GM20000 (cell line): Measurements from ENCODE around the gene TBC1D8.

Experiments used
- DNase-seq: peaks from one replicate; pipeline ENCODE4 v3.0.0; 2012; ENCODE audit warnings: low spot score
- TF ChIP-seq, protein P1 (sequence below): IDR thresholded peaks from 2 replicates; pipeline ENCODE4 v1.5.1; 2012; ENCODE audit warnings: mild to moderate bottlenecking, control low read depth; ENCODE audit errors: extremely low read depth, missing control alignments

Gene TBC1D8

DNA sequence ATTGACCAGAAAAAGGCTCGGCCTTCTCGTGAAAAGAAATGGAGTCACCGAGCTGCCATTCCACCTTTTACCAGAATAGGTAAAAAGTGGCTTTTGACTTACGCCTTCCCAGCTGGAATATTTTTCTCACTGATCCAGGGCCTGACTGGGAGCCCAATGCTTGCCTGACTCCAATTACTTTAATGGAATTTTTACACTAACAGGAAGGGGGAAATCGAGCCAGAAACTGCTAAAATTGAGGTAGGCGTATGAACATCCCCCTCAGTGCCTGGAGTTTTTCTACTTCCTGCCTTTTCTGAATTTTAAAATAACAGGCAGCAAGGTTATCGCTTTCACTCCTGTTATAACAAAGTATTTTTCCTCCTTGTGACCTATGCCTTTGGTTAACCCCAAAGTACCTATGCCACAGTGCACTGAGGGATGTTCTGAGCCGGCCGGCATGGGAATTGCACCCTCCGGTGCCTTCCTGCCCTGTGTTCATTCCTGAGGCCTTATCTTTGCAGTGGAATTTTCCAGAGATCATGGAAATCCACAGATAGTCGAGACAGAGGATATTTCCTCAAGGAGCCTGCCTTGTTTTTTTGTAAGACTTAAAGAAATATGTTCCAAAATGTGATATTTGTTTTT, 167.4 kb downstream of the TBC1D8 start:
- TF ChIP-seq, protein P1, sequence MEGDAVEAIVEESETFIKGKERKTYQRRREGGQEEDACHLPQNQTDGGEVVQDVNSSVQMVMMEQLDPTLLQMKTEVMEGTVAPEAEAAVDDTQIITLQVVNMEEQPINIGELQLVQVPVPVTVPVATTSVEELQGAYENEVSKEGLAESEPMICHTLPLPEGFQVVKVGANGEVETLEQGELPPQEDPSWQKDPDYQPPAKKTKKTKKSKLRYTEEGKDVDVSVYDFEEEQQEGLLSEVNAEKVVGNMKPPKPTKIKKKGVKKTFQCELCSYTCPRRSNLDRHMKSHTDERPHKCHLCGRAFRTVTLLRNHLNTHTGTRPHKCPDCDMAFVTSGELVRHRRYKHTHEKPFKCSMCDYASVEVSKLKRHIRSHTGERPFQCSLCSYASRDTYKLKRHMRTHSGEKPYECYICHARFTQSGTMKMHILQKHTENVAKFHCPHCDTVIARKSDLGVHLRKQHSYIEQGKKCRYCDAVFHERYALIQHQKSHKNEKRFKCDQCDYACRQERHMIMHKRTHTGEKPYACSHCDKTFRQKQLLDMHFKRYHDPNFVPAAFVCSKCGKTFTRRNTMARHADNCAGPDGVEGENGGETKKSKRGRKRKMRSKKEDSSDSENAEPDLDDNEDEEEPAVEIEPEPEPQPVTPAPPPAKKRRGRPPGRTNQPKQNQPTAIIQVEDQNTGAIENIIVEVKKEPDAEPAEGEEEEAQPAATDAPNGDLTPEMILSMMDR = no peak
- no peak for DNase-seq

DNA sequence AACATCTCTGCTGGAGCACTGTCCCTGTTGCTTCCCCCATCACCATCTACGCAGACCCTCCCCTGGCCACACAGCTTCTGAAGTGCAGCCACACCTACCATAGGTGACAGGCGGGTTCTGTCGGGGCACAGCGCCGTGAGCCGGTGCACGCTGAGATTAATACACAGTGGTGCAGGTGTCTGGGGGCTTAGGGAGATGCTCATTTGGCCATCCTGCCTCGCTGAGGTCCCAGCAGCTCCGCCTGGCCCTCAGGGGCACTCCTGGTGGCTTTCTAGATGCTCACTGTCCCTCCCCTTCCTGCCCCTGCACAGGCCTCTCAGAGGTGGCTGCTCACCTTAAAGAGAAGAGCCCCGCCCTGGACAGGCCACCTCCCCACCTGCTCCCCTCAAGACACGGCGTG, 168.0 kb downstream of the TBC1D8 start:
- TF ChIP-seq, protein P1 = no peak
- DNase-seq = no peak

DNA sequence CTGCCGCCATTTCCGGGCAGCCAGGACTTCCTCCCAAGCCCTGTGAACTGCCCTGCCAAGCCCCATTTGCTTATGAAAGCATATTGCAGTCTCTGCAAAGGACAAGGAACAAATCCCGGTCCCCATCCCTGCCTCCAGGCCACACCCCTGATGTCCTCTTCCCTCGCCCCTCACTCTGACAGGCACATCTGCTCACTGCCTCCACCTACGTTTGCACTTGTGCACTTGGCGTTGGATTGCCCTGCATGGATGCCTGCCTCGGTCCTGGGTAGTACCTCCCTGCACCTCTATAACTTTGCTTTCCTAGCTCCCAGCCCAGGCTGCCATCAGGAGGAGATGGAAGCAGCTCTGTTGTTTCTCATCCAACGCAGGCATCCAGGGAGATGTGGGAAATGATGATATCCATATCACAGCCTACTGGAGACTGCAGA, 168.7 kb downstream of the TBC1D8 start:
- TF ChIP-seq, protein P1 = no peak
- DNase-seq = no peak

DNA sequence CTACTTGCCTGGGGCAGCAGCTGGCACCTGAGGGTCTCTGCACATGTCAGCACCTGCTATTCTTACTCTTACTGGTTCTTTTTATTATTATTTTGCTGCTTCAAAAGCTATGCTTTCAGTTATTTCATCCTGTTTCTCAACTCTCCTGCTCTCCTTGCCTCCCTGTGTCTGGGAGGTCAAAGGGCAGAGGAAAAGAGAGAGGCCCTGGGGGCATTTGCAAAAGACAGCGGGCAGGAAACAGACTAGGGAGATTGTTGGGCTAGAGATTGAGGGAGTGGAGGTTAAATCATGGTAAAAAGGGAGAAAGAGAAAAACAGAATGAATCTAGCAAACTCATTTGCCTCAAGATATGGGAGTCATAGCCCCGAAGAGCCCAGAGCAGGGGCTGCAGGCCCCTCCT, 170.2 kb downstream of the TBC1D8 start:
- TF ChIP-seq, protein P1 = no peak
- no peak for DNase-seq

DNA sequence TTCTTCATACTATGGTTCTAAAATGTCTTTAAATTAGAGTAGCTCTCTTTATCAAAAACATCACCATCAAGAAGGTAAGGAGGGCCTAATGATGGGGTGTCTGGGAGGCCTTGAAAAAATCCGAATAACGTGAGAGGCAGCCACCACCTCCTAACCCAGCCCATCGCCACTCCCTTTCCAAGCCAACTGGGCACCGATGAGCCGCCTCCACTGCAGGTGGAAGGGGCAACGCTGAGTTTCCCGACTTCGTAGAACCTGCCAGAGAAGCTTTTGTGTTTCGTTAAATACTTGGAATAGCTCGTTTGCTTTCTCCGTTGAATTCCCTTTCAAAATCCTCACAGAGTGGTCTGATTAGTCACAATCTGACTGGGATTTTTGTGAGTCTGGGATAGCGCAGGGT, 171.1 kb downstream of the TBC1D8 start:
- TF ChIP-seq, protein P1 = no peak
- DNase-seq = no peak

DNA sequence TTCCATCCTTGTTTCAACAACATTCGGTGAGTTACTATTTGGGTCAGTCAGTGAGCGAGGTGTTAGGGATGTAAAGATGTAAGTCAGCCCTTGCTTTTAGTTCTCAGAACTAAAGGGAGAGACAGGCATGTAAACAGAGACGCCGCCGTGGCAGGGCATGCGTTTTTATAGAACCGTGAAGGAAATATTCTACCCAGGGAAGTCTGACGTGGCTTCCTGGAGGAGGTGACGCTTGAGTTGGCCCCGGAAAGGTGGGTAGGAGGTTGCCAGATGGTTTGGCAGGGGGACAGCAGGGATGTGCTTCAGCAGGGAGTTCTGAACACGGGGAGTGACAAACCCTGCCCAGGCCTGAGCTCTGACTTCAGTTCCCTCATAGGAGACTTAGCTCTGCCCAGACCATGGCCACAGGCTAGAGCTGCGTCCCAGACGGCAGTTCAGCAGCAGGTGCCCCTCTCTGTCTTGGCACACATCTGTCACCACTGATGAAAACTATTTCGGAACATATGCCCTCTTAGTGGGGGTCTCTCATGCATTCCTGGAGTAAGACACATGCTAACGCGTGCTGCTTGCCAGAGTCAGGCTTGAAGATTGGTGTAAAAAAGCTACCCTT, 172.5 kb downstream of the TBC1D8 start:
- no peak for DNase-seq
- TF ChIP-seq, protein P1 = no peak

DNA sequence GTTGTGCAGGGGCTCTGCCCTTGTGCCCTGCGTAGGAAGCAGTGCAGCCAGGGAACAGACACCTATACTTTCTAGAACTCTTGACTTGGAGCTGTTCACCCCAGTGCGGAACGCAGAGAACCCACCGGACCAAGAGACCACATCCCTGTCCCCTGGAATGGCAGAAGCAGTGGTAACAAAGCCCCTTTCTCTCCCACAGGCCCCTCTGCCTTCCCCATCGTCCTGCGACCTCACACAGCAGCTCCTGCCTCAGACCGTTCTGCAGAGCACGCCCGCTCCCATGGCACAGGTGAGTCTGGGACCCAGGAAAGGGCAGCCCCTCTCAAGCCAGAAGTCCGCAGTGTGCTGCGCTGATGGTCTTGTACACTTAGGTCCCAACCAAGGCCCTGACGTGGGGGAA, 173.7 kb downstream of the TBC1D8 start:
- TF ChIP-seq, protein P1 = no peak
- DNase-seq = no peak
